IMR-90 (cell line): Measurements from ENCODE around the gene MEIKIN. TPM values are rescaled to one million over a fixed set of nuclear protein-coding genes. Genes with fewer than 3 reads are reported as not detected.

ENCODE experiments used
- ATAC-seq: fragments of 200-7000 bp; cut with Tn5 transposase; 2 replicates; pipeline ENCODE4 v1.9.1; 2020; ENCODE audit warnings: low read depth, mild to moderate bottlenecking, moderate library complexity
- BruUV-seq: library from RNA; stranded (reverse); fragments of 400-500 nt; replicated peaks from 2 replicates; lab custom pipeline; 2021; lab: Mats Ljungman, UMichigan
- CTCF ChIA-PET: fragments of 300-600 bp; formaldehyde crosslinking; extraction: SDS; loops from one replicate; lab custom pipeline; 2021; ENCODE audit warnings: antibody characterized with exemption; lab: Yijun Ruan, JAX
- POLR2A ChIA-PET: fragments of 300-600 bp; sonication (Branson Sonifier 250); formaldehyde crosslinking; loops from one replicate; lab custom pipeline; 2022; ENCODE audit warnings: antibody characterized with exemption; ENCODE audit not compliant: unreplicated experiment; lab: Charles Lee
- DNase-seq: peaks from one replicate; pipeline ENCODE4 v3.0.0; 2013
- H2AFZ ChIP-seq: replicated peaks from 2 replicates; pipeline ENCODE3; 2013; ENCODE audit warnings: low read length, mild to moderate bottlenecking; ENCODE audit not compliant: poor library complexity
- H2AK5ac ChIP-seq: 2 replicates; pipeline ENCODE4 v1.6.1; 2013; ENCODE audit warnings: low read depth, low read length, inconsistent platforms
- H2AK9ac ChIP-seq: replicated peaks from 2 replicates; pipeline ENCODE3; 2013; ENCODE audit warnings: mild to moderate bottlenecking, low read depth, low read length, moderate library complexity; ENCODE audit not compliant: poor library complexity
- H2BK120ac ChIP-seq: 2 replicates; pipeline ENCODE4 v1.6.1; 2013; ENCODE audit warnings: low read depth, low read length, inconsistent platforms
- H2BK15ac ChIP-seq: 3 replicates; pipeline ENCODE4 v1.6.1; 2013; ENCODE audit warnings: low read depth, low read length, inconsistent platforms
- H2BK20ac ChIP-seq: 2 replicates; pipeline ENCODE4 v1.6.1; 2013; ENCODE audit warnings: low read depth, mild to moderate bottlenecking, inconsistent platforms, low read length, moderate library complexity
- H2BK5ac ChIP-seq: 2 replicates; pipeline ENCODE4 v1.6.1; 2013; ENCODE audit warnings: mild to moderate bottlenecking, low read depth, low read length, inconsistent platforms; ENCODE audit not compliant: poor library complexity, severe bottlenecking
- H3K14ac ChIP-seq: replicated peaks from 2 replicates; pipeline ENCODE4 v1.6.1; 2013; ENCODE audit warnings: low read depth, low read length, inconsistent platforms
- H3K18ac ChIP-seq: 2 replicates; pipeline ENCODE4 v1.6.1; 2013; ENCODE audit warnings: low read depth, low read length, control low read depth
- H3K23ac ChIP-seq: 2 replicates; pipeline ENCODE4 v1.6.1; 2013; ENCODE audit warnings: low read depth, low read length, inconsistent platforms
- H3K27ac ChIP-seq: 2 replicates; pipeline ENCODE4 v1.5.1; 2013; ENCODE audit warnings: mild to moderate bottlenecking, control low read depth, low read length; ENCODE audit not compliant: insufficient read depth
- H3K27me3 ChIP-seq: 2 replicates; pipeline ENCODE4 v1.6.1; 2013; ENCODE audit warnings: low read length; ENCODE audit not compliant: control insufficient read depth, insufficient read depth
- H3K36me3 ChIP-seq: 2 replicates; pipeline ENCODE4 v1.6.1; 2013; ENCODE audit warnings: low read length, mixed read lengths; ENCODE audit not compliant: control insufficient read depth, insufficient read depth
- H3K4ac ChIP-seq: 2 replicates; pipeline ENCODE4 v1.6.1; 2013; ENCODE audit warnings: low read depth, low read length, inconsistent platforms
- H3K4me1 ChIP-seq: 2 replicates; pipeline ENCODE4 v1.6.1; 2013; ENCODE audit warnings: low read length, mixed read lengths; ENCODE audit not compliant: control insufficient read depth, insufficient read depth
- H3K4me2 ChIP-seq: 2 replicates; pipeline ENCODE4 v1.6.1; 2013; ENCODE audit warnings: low read depth, mild to moderate bottlenecking, control low read depth, low read length, moderate library complexity
- H3K4me3 ChIP-seq: 2 replicates; pipeline ENCODE4 v1.5.1; 2013; ENCODE audit warnings: low read depth, mild to moderate bottlenecking, control low read depth, low read length, moderate library complexity; ENCODE audit not compliant: insufficient read depth
- H3K56ac ChIP-seq: 2 replicates; pipeline ENCODE4 v1.6.1; 2013; ENCODE audit warnings: low read length, inconsistent platforms; ENCODE audit not compliant: insufficient read depth; ENCODE audit errors: extremely low read depth
- H3K79me1 ChIP-seq, 2 experiments: 2 replicates each; pipeline ENCODE4 v1.6.1; 2013; ENCODE audit warnings: low read length in 2 of 2, inconsistent platforms in 1 of 2, low read depth in 1 of 2
- H3K9ac ChIP-seq: 2 replicates; pipeline ENCODE4 v1.6.1; 2013; ENCODE audit warnings: low read depth, low read length, control low read depth
- H3K9me1 ChIP-seq: 2 replicates; pipeline ENCODE4 v1.6.1; 2013; ENCODE audit warnings: low read length, inconsistent platforms; ENCODE audit not compliant: insufficient read depth
- H3K9me3 ChIP-seq: 2 replicates; pipeline ENCODE4 v1.6.1; 2013; ENCODE audit warnings: low read length; ENCODE audit not compliant: control insufficient read depth, insufficient read depth
- H4K20me1 ChIP-seq: 2 replicates; pipeline ENCODE4 v1.6.1; 2013; ENCODE audit warnings: low read length, inconsistent platforms; ENCODE audit not compliant: insufficient read depth
- H4K5ac ChIP-seq: 2 replicates; pipeline ENCODE4 v1.6.1; 2013; ENCODE audit warnings: mild to moderate bottlenecking, low read depth, low read length, control low read depth
- H4K8ac ChIP-seq, 2 experiments: 2 replicates each; pipeline ENCODE4 v1.6.1; 2013; ENCODE audit warnings: low read depth in 2 of 2, low read length in 2 of 2, control low read depth in 1 of 2, inconsistent platforms in 1 of 2
- H4K91ac ChIP-seq: 2 replicates; pipeline ENCODE4 v1.6.1; 2013; ENCODE audit warnings: low read depth, low read length, inconsistent platforms; ENCODE audit not compliant: insufficient read depth
- BHLHE40 ChIP-seq: fragments of 150-350 bp; IDR thresholded peaks from 2 replicates; pipeline ENCODE4 v1.6.1; 2016; ENCODE audit warnings: mild to moderate bottlenecking, low read depth, low read length
- FOS ChIP-seq: fragments of 150-350 bp; IDR thresholded peaks from 2 replicates; pipeline ENCODE4 v1.6.1; 2016; ENCODE audit warnings: low read depth, low read length
- MAFK ChIP-seq: IDR thresholded peaks from 2 replicates; pipeline ENCODE4 v1.6.1; 2012; ENCODE audit warnings: low read depth, low read length, improper control_type of control experiment
- NFE2L2 ChIP-seq: fragments of 150-350 bp; IDR thresholded peaks from 2 replicates; pipeline ENCODE4 v1.6.1; 2016; ENCODE audit warnings: low read depth, mild to moderate bottlenecking, low read length
- RCOR1 ChIP-seq: IDR thresholded peaks from 2 replicates; pipeline ENCODE4 v1.6.1; 2012; ENCODE audit warnings: mild to moderate bottlenecking, low read length, improper control_type of control experiment; ENCODE audit not compliant: insufficient replicate concordance
- SMC3 ChIP-seq: fragments of 150-350 bp; IDR thresholded peaks from 2 replicates; pipeline ENCODE4 v1.6.1; 2016; ENCODE audit warnings: low read depth, mild to moderate bottlenecking, antibody characterized with exemption, low read length, moderate library complexity
- USF2 ChIP-seq: fragments of 150-350 bp; IDR thresholded peaks from 2 replicates; pipeline ENCODE4 v1.6.1; 2017; ENCODE audit warnings: mild to moderate bottlenecking, antibody characterized with exemption, low read length, low read depth
- WGBS, 2 experiments: methylation state at CpG; one replicate each; pipeline versions ENCODE4 v1.1.5 to v1.1.7; 2013; ENCODE audit warnings: missing lambda C conversion rate in 2 of 2; ENCODE audit not compliant: insufficient read length in 1 of 2; ENCODE audit errors: extremely low coverage in 2 of 2; 5-methylcytosine and 5-hydroxymethylcytosine counted together
- dilution Hi-C: fragments of 300-500 bp; cut with HindIII; formaldehyde crosslinking; loops from one replicate; pipeline ENCODE4 v1.14.3; 2018; ENCODE audit warnings: low sequenced_read_pairs; ENCODE audit not compliant: unreplicated experiment
- in situ Hi-C: fragments of 300-500 bp; cut with MboI; formaldehyde crosslinking; loops from 3 replicates; pipeline ENCODE4 v1.14.3; 2019; ENCODE audit warnings: low sequenced_read_pairs, inconsistent platforms, mixed read lengths
- intact Hi-C: fragments of 100-400 bp; cut with micrococcal nuclease; formaldehyde crosslinking; loops from 2 replicates; pipeline ENCODE4 v1.10.0; 2022
- polyA plus RNA-seq, 3 experiments: library from polyadenylated mRNA; depleted of rRNA; stranded (reverse); fragments of >200 nt; gene quantifications; 2 replicates each; pipeline ENCODE4 v1.2.3, GENCODE V29; 2012; ENCODE audit warnings: low replicate concordance in 1 of 3
- total RNA-seq: library from RNA; depleted of rRNA; stranded (reverse); fragments of >200 nt; gene quantifications from 2 replicates; pipeline ENCODE4 v1.2.3, GENCODE V29; 2012

The MEIKIN gene
- total and polyA plus RNA-seq, 2 of the 4 experiments (the other 2 are of a cell fraction) = not detected

- ChIA-PET CTCF (no interaction called here), POLR2A (no interaction called here)
- no peak overlapping the region for H3K27ac ChIP-seq
- BruUV-seq = no TSS peak
- H3K4me2 ChIP-seq = no peak overlapping the region
- H3K18ac ChIP-seq = no peak overlapping the region
- H3K79me1 ChIP-seq = no peaks in the 10 kb centered on the region
- peaks cover 2% of the 10 kb centered on the region; the same call in 1 of the 2 replicates for H3K9me1 ChIP-seq
- H3K4me3 ChIP-seq = no peak overlapping the region
- H3K4ac ChIP-seq = no peak overlapping the region
- dilution Hi-C loops (no loop called here), intact Hi-C loops (no loop called here), in situ Hi-C loops (loop anchor here (10.0 kb wide), 1 partner anchor 192 kb away; no protein-coding TSS in a partner anchor)
- H2AK5ac ChIP-seq = no peak overlapping the region
- no peaks in the 10 kb centered on the region for H4K20me1 ChIP-seq
- no peak overlapping the region; the same call in 2 of the 3 replicates for H2BK15ac ChIP-seq
- no peak overlapping the region for H2BK5ac ChIP-seq
- 0 out of 2 replicates have a peak, but pooled peaks cover 2% of the 10 kb centered on the region for H3K4me1 ChIP-seq
- no peak overlapping the region for H3K23ac ChIP-seq
- H3K14ac ChIP-seq = no peak overlapping the region
- peak overlapping the region; percentile 28; the same call in 1 of the 2 replicates for H2BK120ac ChIP-seq
- TF ChIP-seq MAFK (peak; percentile 88), BHLHE40 (no peak), NFE2L2 (no peak), USF2 (no peak), SMC3 (no peak), RCOR1 (no peak), FOS (no peak)
- no peak overlapping the region for H4K5ac ChIP-seq
- no peaks in the 10 kb centered on the region for H3K27me3 ChIP-seq
- no CpG with 5 or more reads among the region's 4 CpGs for WGBS, 2 experiments
- peak overlapping the region; percentile 59 for H2AFZ ChIP-seq
- H3K9me3 ChIP-seq = no peaks in the 10 kb centered on the region
- no peak overlapping the region for H3K56ac ChIP-seq
- no peak overlapping the region for H2AK9ac ChIP-seq
- no peak for ATAC-seq
- DNase-seq = no peak
- no peak overlapping the region for H3K9ac ChIP-seq
- no peaks in the 10 kb centered on the region for H3K36me3 ChIP-seq
- H2BK20ac ChIP-seq = 0 out of 2 replicates have a peak overlapping the region, but pooled peaks have one; percentile 10
- no peak overlapping the region; the same call in 1 of the 2 replicates for H4K91ac ChIP-seq
- no peak overlapping the region for H4K8ac ChIP-seq
Measured at GRCh38 chr5:131812371-131813160, 132.9 kb downstream of the MEIKIN start.
